ENCODE measurements around the gene TAS2R41.

Gene TAS2R41

GRCh38 chr7:143490717-143491306, 13.1 kb downstream of the TAS2R41 start:
- no peaks in the 10 kb centered on the region for H3K9me3 ChIP-seq (ENCODE audit: control insufficient read depth in 5 of 5, low read length in 5 of 5)
- no peak overlapping the region for H3K27ac ChIP-seq (ENCODE audit: low read depth, low read length)
- H3K4me1 ChIP-seq (ENCODE audit: control insufficient read depth in 5 of 5, insufficient read depth in 5 of 5, low read length in 5 of 5): peaks cover 3 to 34% (median 13%) of the 10 kb centered on the region in 5 donors
- no peak overlapping the region for H3K9ac ChIP-seq (ENCODE audit: low read length in 5 of 5)
- no peak overlapping the region for H3K4me3 ChIP-seq (ENCODE audit: low read depth in 1 of 5, low read length in 5 of 5)
- no peaks in the 10 kb centered on the region for H3K27me3 ChIP-seq (ENCODE audit: control insufficient read depth in 5 of 5, insufficient read depth in 4 of 5, low read length in 5 of 5)
- no peaks in the 10 kb centered on the region for H3K36me3 ChIP-seq (ENCODE audit: control insufficient read depth in 5 of 5, insufficient read depth in 5 of 5, low read length in 5 of 5)

GRCh38 chr7:143492043-143492471, 14.4 kb downstream of the TAS2R41 start:
- peak overlapping the region; percentile 3 for H3K27ac ChIP-seq (ENCODE audit: low read depth, low read length)
- H3K27me3 ChIP-seq (ENCODE audit: control insufficient read depth in 5 of 5, insufficient read depth in 4 of 5, low read length in 5 of 5): no peaks in the 10 kb centered on the region
- H3K4me3 ChIP-seq (ENCODE audit: low read depth in 1 of 5, low read length in 5 of 5): no peak overlapping the region
- H3K36me3 ChIP-seq (ENCODE audit: control insufficient read depth in 5 of 5, insufficient read depth in 5 of 5, low read length in 5 of 5): no peaks in the 10 kb centered on the region
- H3K9ac ChIP-seq (ENCODE audit: low read length in 5 of 5): no peak overlapping the region
- peaks cover 3 to 31% (median 13%) of the 10 kb centered on the region in 5 donors for H3K4me1 ChIP-seq (ENCODE audit: control insufficient read depth in 5 of 5, insufficient read depth in 5 of 5, low read length in 5 of 5)
- H3K9me3 ChIP-seq (ENCODE audit: control insufficient read depth in 5 of 5, low read length in 5 of 5): no peaks in the 10 kb centered on the region

- H3K9ac ChIP-seq (ENCODE audit: low read length in 5 of 5): no peak overlapping the region
- H3K9me3 ChIP-seq (ENCODE audit: control insufficient read depth in 5 of 5, low read length in 5 of 5): no peaks in the 10 kb centered on the region
- no peaks in the 10 kb centered on the region for H3K27me3 ChIP-seq (ENCODE audit: control insufficient read depth in 5 of 5, insufficient read depth in 4 of 5, low read length in 5 of 5)
- H3K4me3 ChIP-seq (ENCODE audit: low read depth in 1 of 5, low read length in 5 of 5): no peak overlapping the region
- H3K36me3 ChIP-seq (ENCODE audit: control insufficient read depth in 5 of 5, insufficient read depth in 5 of 5, low read length in 5 of 5): no peaks in the 10 kb centered on the region
- peaks cover 0 to 35% (median 10%) of the 10 kb centered on the region in 5 donors for H3K4me1 ChIP-seq (ENCODE audit: control insufficient read depth in 5 of 5, insufficient read depth in 5 of 5, low read length in 5 of 5)
- no peak overlapping the region for H3K27ac ChIP-seq (ENCODE audit: low read depth, low read length)
Measured at GRCh38 chr7:143492799-143493739, 15.4 kb downstream of the TAS2R41 start.

GRCh38 chr7:143493751-143494150, 16.1 kb downstream of the TAS2R41 start:
- Histone ChIP-seq H3K4me3 (ENCODE audit: low read depth in 1 of 5, low read length in 5 of 5) (no peak overlapping the region), H3K9me3 (ENCODE audit: control insufficient read depth in 5 of 5, low read length in 5 of 5) (no peaks in the 10 kb centered on the region), H3K4me1 (ENCODE audit: control insufficient read depth in 5 of 5, insufficient read depth in 5 of 5, low read length in 5 of 5) (peaks cover 0 to 40% (median 14%) of the 10 kb centered on the region in 5 donors), H3K27ac (ENCODE audit: low read depth, low read length) (no peak overlapping the region), H3K9ac (ENCODE audit: low read length in 5 of 5) (no peak overlapping the region), H3K36me3 (ENCODE audit: control insufficient read depth in 5 of 5, insufficient read depth in 5 of 5, low read length in 5 of 5) (no peaks in the 10 kb centered on the region), H3K27me3 (ENCODE audit: control insufficient read depth in 5 of 5, insufficient read depth in 4 of 5, low read length in 5 of 5) (no peaks in the 10 kb centered on the region)

- Histone ChIP-seq H3K27ac (ENCODE audit: low read depth, low read length) (no peak overlapping the region), H3K9ac (ENCODE audit: low read length in 5 of 5) (no peak overlapping the region), H3K4me3 (ENCODE audit: low read depth in 1 of 5, low read length in 5 of 5) (no peak overlapping the region), H3K27me3 (ENCODE audit: control insufficient read depth in 5 of 5, insufficient read depth in 4 of 5, low read length in 5 of 5) (no peaks in the 10 kb centered on the region), H3K9me3 (ENCODE audit: control insufficient read depth in 5 of 5, low read length in 5 of 5) (no peaks in the 10 kb centered on the region), H3K36me3 (ENCODE audit: control insufficient read depth in 5 of 5, insufficient read depth in 5 of 5, low read length in 5 of 5) (no peaks in the 10 kb centered on the region), H3K4me1 (ENCODE audit: control insufficient read depth in 5 of 5, insufficient read depth in 5 of 5, low read length in 5 of 5) (peaks cover 0 to 47% (median 21%) of the 10 kb centered on the region in 5 donors)
Measured at GRCh38 chr7:143494622-143495021, 16.9 kb downstream of the TAS2R41 start.

GRCh38 chr7:143495851-143496250, 18.2 kb downstream of the TAS2R41 start:
- H3K4me3 ChIP-seq (ENCODE audit: low read depth in 1 of 5, low read length in 5 of 5): no peak overlapping the region
- H3K4me1 ChIP-seq (ENCODE audit: control insufficient read depth in 5 of 5, insufficient read depth in 5 of 5, low read length in 5 of 5): peaks cover 2 to 57% (median 28%) of the 10 kb centered on the region in 5 donors
- H3K36me3 ChIP-seq (ENCODE audit: control insufficient read depth in 5 of 5, insufficient read depth in 5 of 5, low read length in 5 of 5): no peaks in the 10 kb centered on the region
- H3K9ac ChIP-seq (ENCODE audit: low read length in 5 of 5): no peak overlapping the region
- no peak overlapping the region for H3K27ac ChIP-seq (ENCODE audit: low read depth, low read length)
- no peaks in the 10 kb centered on the region for H3K9me3 ChIP-seq (ENCODE audit: control insufficient read depth in 5 of 5, low read length in 5 of 5)
- H3K27me3 ChIP-seq (ENCODE audit: control insufficient read depth in 5 of 5, insufficient read depth in 4 of 5, low read length in 5 of 5): no peaks in the 10 kb centered on the region

GRCh38 chr7:143496263-143496662, 18.6 kb downstream of the TAS2R41 start:
- H3K4me3 ChIP-seq (ENCODE audit: low read depth in 1 of 5, low read length in 5 of 5): no peak overlapping the region
- H3K9me3 ChIP-seq (ENCODE audit: control insufficient read depth in 5 of 5, low read length in 5 of 5): no peaks in the 10 kb centered on the region
- H3K4me1 ChIP-seq (ENCODE audit: control insufficient read depth in 5 of 5, insufficient read depth in 5 of 5, low read length in 5 of 5): peaks cover 4 to 56% (median 31%) of the 10 kb centered on the region in 5 donors
- no peak overlapping the region for H3K27ac ChIP-seq (ENCODE audit: low read depth, low read length)
- H3K9ac ChIP-seq (ENCODE audit: low read length in 5 of 5): no peak overlapping the region
- H3K36me3 ChIP-seq (ENCODE audit: control insufficient read depth in 5 of 5, insufficient read depth in 5 of 5, low read length in 5 of 5): no peaks in the 10 kb centered on the region
- no peaks in the 10 kb centered on the region for H3K27me3 ChIP-seq (ENCODE audit: control insufficient read depth in 5 of 5, insufficient read depth in 4 of 5, low read length in 5 of 5)

GRCh38 chr7:143497008-143497795, 19.5 kb downstream of the TAS2R41 start:
- no peak overlapping the region for H3K9ac ChIP-seq (ENCODE audit: low read length in 5 of 5)
- no peak overlapping the region for H3K27ac ChIP-seq (ENCODE audit: low read depth, low read length)
- H3K4me1 ChIP-seq (ENCODE audit: control insufficient read depth in 5 of 5, insufficient read depth in 5 of 5, low read length in 5 of 5): peaks cover 4 to 52% (median 34%) of the 10 kb centered on the region in 5 donors
- no peaks in the 10 kb centered on the region for H3K9me3 ChIP-seq (ENCODE audit: control insufficient read depth in 5 of 5, low read length in 5 of 5)
- H3K27me3 ChIP-seq (ENCODE audit: control insufficient read depth in 5 of 5, insufficient read depth in 4 of 5, low read length in 5 of 5): no peaks in the 10 kb centered on the region
- no peaks in the 10 kb centered on the region for H3K36me3 ChIP-seq (ENCODE audit: control insufficient read depth in 5 of 5, insufficient read depth in 5 of 5, low read length in 5 of 5)
- peak overlapping the region in 1 of 5 donors; percentile 7 for H3K4me3 ChIP-seq (ENCODE audit: low read depth in 1 of 5, low read length in 5 of 5)

GRCh38 chr7:143499246-143499645, 21.6 kb downstream of the TAS2R41 start:
- Histone ChIP-seq H3K9ac (ENCODE audit: low read length in 5 of 5) (no peak overlapping the region), H3K27ac (ENCODE audit: low read depth, low read length) (peak overlapping the region; percentile 83), H3K4me3 (ENCODE audit: low read depth in 1 of 5, low read length in 5 of 5) (no peak overlapping the region), H3K27me3 (ENCODE audit: control insufficient read depth in 5 of 5, insufficient read depth in 4 of 5, low read length in 5 of 5) (no peaks in the 10 kb centered on the region), H3K9me3 (ENCODE audit: control insufficient read depth in 5 of 5, low read length in 5 of 5) (no peaks in the 10 kb centered on the region), H3K36me3 (ENCODE audit: control insufficient read depth in 5 of 5, insufficient read depth in 5 of 5, low read length in 5 of 5) (no peaks in the 10 kb centered on the region), H3K4me1 (ENCODE audit: control insufficient read depth in 5 of 5, insufficient read depth in 5 of 5, low read length in 5 of 5) (peaks cover 4 to 46% (median 30%) of the 10 kb centered on the region in 5 donors)
